ENCODE measurements around the gene NLRP9.

NLRP9 gene

GRCh38 chr19:55698256-55698655 is 39.9 kb downstream of the NLRP9 start:
- H3K36me3 ChIP-seq (ENCODE audit: low read depth): peaks cover 10% of the 10 kb centered on the region
- ATAC-seq (ENCODE audit: low read depth): no peak; the same call in 2 of the 3 replicates
- no peak for DNase-seq (ENCODE audit: low spot score)
- no peaks in the 10 kb centered on the region for H3K27me3 ChIP-seq (ENCODE audit: insufficient read depth, poor library complexity, severe bottlenecking)
- no peaks in the 10 kb centered on the region for H3K9me3 ChIP-seq (ENCODE audit: severe bottlenecking)
- H3K4me1 ChIP-seq (ENCODE audit: insufficient read depth, poor library complexity, severe bottlenecking): no peaks in the 10 kb centered on the region
- no peak for TF ChIP-seq CTCF (IDR thresholded peaks at IDR 0.05; ENCODE audit: poor library complexity, severe bottlenecking)
- H3K4me3 ChIP-seq (ENCODE audit: severe bottlenecking): no peak overlapping the region
- H3K27ac ChIP-seq (ENCODE audit: poor library complexity, severe bottlenecking): no peak overlapping the region

GRCh38 chr19:55697698-55698097 is 40.5 kb downstream of the NLRP9 start:
- H3K4me1 ChIP-seq (ENCODE audit: insufficient read depth, poor library complexity, severe bottlenecking): no peaks in the 10 kb centered on the region
- DNase-seq (ENCODE audit: low spot score): no peak
- H3K4me3 ChIP-seq (ENCODE audit: severe bottlenecking): no peak overlapping the region
- ATAC-seq (ENCODE audit: low read depth): no peak
- no peaks in the 10 kb centered on the region for H3K27me3 ChIP-seq (ENCODE audit: insufficient read depth, poor library complexity, severe bottlenecking)
- H3K27ac ChIP-seq (ENCODE audit: poor library complexity, severe bottlenecking): no peak overlapping the region
- no peaks in the 10 kb centered on the region for H3K9me3 ChIP-seq (ENCODE audit: severe bottlenecking)
- TF ChIP-seq CTCF (IDR thresholded peaks at IDR 0.05; ENCODE audit: poor library complexity, severe bottlenecking): no peak
- H3K36me3 ChIP-seq (ENCODE audit: low read depth): peaks cover 11% of the 10 kb centered on the region

- no peaks in the 10 kb centered on the region for H3K9me3 ChIP-seq (ENCODE audit: severe bottlenecking)
- no peak for TF ChIP-seq CTCF (IDR thresholded peaks at IDR 0.05; ENCODE audit: poor library complexity, severe bottlenecking)
- H3K4me3 ChIP-seq (ENCODE audit: severe bottlenecking): no peak overlapping the region
- no peaks in the 10 kb centered on the region for H3K27me3 ChIP-seq (ENCODE audit: insufficient read depth, poor library complexity, severe bottlenecking)
- ATAC-seq (ENCODE audit: low read depth) (no peak), DNase-seq (ENCODE audit: low spot score) (no peak)
- peaks cover 11% of the 10 kb centered on the region for H3K36me3 ChIP-seq (ENCODE audit: low read depth)
- H3K27ac ChIP-seq (ENCODE audit: poor library complexity, severe bottlenecking): no peak overlapping the region
- no peaks in the 10 kb centered on the region for H3K4me1 ChIP-seq (ENCODE audit: insufficient read depth, poor library complexity, severe bottlenecking)
These were observed 41.1 kb downstream of the NLRP9 start for GRCh38 chr19:55697069-55697440.

- DNase-seq (ENCODE audit: low spot score): no peak
- no peak for TF ChIP-seq CTCF (IDR thresholded peaks at IDR 0.05; ENCODE audit: poor library complexity, severe bottlenecking)
- no peaks in the 10 kb centered on the region for H3K9me3 ChIP-seq (ENCODE audit: severe bottlenecking)
- H3K27me3 ChIP-seq (ENCODE audit: insufficient read depth, poor library complexity, severe bottlenecking): no peaks in the 10 kb centered on the region
- H3K27ac ChIP-seq (ENCODE audit: poor library complexity, severe bottlenecking): no peak overlapping the region
- no peaks in the 10 kb centered on the region for H3K4me1 ChIP-seq (ENCODE audit: insufficient read depth, poor library complexity, severe bottlenecking)
- ATAC-seq (ENCODE audit: low read depth): no peak
- no peak overlapping the region for H3K4me3 ChIP-seq (ENCODE audit: severe bottlenecking)
- H3K36me3 ChIP-seq (ENCODE audit: low read depth): peaks cover 16% of the 10 kb centered on the region
These were observed 41.7 kb downstream of the NLRP9 start for GRCh38 chr19:55696301-55697068.

Measured in RWPE2 (cell line).